Brain microvascular endothelial cell (primary cell): ENCODE measurements around the gene CRYAA.

ENCODE experiments used
- DNase-seq: peaks from one replicate; pipeline ENCODE4 v3.0.0-alpha.2; 2020
- H3K27ac ChIP-seq: fragments of 250-450 bp; sonication (Bioruptor Pico); 2 replicates; pipeline ENCODE4 v1.5.1; 2020; ENCODE audit warnings: mild to moderate bottlenecking, moderate library complexity
- H3K27me3 ChIP-seq: fragments of 250-450 bp; sonication (Bioruptor Pico); replicated peaks from 2 replicates; pipeline ENCODE4 v1.5.1; 2020; ENCODE audit warnings: mild to moderate bottlenecking
- H3K36me3 ChIP-seq: fragments of 250-450 bp; sonication (Bioruptor Pico); replicated peaks from 2 replicates; pipeline ENCODE4 v1.5.1; 2020; ENCODE audit warnings: mild to moderate bottlenecking
- H3K4me3 ChIP-seq: 2 replicates; pipeline ENCODE4 v1.5.1; 2011; ENCODE audit warnings: low read depth, mild to moderate bottlenecking, control low read depth, low read length, moderate library complexity
- in situ Hi-C: cut with HindIII; loops from 2 replicates; pipeline ENCODE4 v1.10.0; 2017; ENCODE audit warnings: low sequenced_read_pairs, low pct_ligation_motif_present
- TF ChIP-seq, protein P1 (sequence below): IDR thresholded peaks from 2 replicates; pipeline ENCODE4 v1.5.1; 2011; ENCODE audit warnings: low read depth, mild to moderate bottlenecking, moderate library complexity, low read length, control low read depth, inconsistent platforms; ENCODE audit errors: missing control alignments

Gene CRYAA

DNA sequence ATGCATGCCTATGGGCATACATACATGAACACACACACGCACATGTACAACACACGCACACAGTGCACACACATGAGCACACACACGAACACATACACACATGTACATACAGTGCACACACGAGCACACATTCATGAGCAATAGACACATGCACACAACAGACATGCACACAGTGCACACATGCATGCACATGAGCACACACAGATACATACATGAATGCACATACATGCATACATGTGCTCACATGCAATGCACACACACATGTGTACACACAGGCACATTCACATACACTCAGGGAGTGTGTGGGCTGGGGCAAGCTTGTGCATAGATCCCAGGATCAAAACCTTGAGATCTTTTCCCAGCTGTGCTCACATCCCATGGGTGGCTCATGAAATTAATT is 18.9 kb downstream of the CRYAA start:
- H3K27ac ChIP-seq, result no peak overlapping the region
- in situ Hi-C loops, result no loop called here
- no peaks in the 10 kb centered on the region for H3K27me3 ChIP-seq
- no peak for DNase-seq
- TF ChIP-seq, protein P1, sequence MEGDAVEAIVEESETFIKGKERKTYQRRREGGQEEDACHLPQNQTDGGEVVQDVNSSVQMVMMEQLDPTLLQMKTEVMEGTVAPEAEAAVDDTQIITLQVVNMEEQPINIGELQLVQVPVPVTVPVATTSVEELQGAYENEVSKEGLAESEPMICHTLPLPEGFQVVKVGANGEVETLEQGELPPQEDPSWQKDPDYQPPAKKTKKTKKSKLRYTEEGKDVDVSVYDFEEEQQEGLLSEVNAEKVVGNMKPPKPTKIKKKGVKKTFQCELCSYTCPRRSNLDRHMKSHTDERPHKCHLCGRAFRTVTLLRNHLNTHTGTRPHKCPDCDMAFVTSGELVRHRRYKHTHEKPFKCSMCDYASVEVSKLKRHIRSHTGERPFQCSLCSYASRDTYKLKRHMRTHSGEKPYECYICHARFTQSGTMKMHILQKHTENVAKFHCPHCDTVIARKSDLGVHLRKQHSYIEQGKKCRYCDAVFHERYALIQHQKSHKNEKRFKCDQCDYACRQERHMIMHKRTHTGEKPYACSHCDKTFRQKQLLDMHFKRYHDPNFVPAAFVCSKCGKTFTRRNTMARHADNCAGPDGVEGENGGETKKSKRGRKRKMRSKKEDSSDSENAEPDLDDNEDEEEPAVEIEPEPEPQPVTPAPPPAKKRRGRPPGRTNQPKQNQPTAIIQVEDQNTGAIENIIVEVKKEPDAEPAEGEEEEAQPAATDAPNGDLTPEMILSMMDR, result no peak
- no peaks in the 10 kb centered on the region for H3K36me3 ChIP-seq
- no peak overlapping the region for H3K4me3 ChIP-seq

DNA sequence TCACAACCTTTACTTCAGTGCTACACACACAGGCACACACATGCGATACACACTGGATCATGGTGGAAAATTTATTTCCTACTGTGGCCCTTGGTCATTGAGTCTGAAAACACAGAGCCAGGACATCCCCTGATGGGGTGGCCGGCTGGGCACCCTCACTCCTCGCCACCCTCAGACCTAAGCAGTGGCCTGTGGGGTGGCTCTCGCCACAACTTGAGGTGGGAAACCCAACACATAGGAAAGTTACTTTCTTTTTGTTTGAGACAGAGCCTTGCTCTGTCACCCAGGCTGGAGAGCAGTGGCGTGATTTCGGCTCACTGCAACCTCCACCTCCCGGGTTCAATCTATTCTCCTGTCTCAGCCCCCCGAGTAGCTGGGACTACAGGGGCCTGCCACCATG is 19.4 kb downstream of the CRYAA start:
- TF ChIP-seq, protein P1, result no peak
- DNase-seq, result no peak
- in situ Hi-C loops, result no loop called here
- no peak overlapping the region for H3K27ac ChIP-seq
- no peaks in the 10 kb centered on the region for H3K36me3 ChIP-seq
- H3K27me3 ChIP-seq, result no peaks in the 10 kb centered on the region
- no peak overlapping the region for H3K4me3 ChIP-seq

DNA sequence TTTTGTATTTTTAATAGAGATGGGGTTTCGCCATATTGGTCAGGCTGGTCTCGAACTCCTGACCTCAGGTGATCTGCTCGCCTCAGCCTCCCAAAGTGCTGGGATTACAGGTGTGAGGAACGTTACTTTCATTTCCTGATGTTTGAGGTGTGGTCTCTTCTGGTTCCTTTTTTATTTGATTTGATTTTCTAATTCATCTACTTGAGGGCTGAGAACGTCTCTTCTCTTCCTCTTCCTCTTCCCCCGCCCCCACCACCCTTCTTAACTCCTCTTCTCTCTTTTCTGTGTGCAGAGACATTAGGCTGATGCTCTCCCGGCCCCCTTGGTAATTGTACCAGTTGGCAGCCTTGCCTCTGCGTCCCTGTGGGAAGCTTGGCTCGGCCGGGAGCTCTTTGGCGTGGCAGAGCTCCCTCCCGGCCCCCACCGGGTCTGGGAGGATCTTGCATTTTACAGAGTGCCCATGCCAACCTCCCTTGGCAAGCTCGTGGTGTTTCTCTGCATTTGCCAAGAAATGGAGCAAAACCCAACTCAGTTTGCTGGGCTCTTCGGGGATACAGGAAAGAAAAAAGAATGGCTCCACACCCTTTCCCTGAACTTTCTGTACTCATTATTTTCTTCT is 19.9 kb downstream of the CRYAA start:
- Histone ChIP-seq H3K27ac (no peak overlapping the region), H3K4me3 (no peak overlapping the region), H3K27me3 (no peaks in the 10 kb centered on the region), H3K36me3 (no peaks in the 10 kb centered on the region)
- in situ Hi-C loops, result no loop called here
- DNase-seq, result no peak
- TF ChIP-seq, protein P1, result no peak

DNA sequence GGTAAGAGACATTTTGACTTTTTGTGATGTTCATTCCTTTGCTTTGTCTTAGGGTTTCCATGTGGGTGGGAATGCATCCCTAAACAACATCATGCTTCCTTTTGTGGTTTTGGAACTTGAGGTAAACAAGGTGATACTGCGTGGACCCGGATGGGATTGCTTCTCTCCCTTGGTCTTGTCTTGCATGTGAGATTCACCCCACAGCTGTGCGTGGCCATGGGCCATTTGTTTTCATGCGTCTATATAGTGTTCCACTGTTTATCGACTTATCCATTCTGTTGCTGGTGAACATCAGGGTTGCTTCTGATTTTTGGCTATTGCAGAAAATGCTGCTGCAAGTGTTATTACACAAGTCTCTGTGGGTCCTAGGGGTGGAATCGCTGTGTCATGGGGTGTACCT is 21.1 kb downstream of the CRYAA start:
- TF ChIP-seq, protein P1, result no peak
- H3K36me3 ChIP-seq, result no peaks in the 10 kb centered on the region
- in situ Hi-C loops, result no loop called here
- DNase-seq, result no peak
- no peak overlapping the region for H3K27ac ChIP-seq
- no peak overlapping the region for H3K4me3 ChIP-seq
- no peaks in the 10 kb centered on the region for H3K27me3 ChIP-seq

DNA sequence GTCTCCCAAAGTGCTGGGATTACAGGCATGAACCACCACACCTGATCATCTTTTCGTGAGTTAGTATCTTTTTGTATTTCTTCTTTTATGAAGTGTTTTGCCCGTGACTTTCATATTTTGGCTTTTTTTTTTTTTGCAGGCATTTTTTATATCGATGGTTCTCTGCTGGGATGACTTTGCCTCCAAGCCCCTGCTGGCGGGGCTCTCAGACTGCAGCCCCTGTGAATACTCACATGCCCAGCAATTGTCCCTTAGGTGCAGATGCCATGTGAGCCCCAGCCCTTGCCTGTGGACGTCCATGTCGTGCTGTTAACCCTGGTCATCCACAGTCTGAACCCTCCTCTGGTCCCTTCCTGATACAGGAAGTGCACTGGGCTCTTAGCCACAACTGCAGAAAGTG is 21.7 kb downstream of the CRYAA start:
- TF ChIP-seq, protein P1, result peak; percentile 16
- in situ Hi-C loops, result no loop called here

DNA sequence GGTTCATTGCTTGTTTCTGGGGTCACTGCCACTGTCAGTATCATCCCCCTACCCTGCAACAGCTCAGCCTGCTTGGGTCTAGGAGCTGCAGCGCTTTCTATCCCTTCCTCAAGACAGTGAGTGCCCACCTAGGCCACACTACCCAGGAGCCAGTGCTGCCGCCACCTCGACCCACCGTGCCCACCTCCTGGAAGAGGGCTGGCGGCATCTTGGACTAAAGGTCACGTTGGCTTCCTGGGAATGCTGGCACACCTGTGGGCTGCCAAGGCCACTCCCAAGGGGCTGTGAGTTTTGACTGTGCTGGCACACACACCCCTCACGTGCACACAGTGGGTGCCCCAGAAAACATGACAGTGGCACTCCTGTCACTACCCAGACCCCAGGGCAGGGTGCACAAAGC is 22.1 kb downstream of the CRYAA start:
- in situ Hi-C loops, result no loop called here
- TF ChIP-seq, protein P1, result no peak
- Histone ChIP-seq H3K36me3 (no peaks in the 10 kb centered on the region), H3K4me3 (no peak overlapping the region), H3K27ac (no peak overlapping the region), H3K27me3 (no peaks in the 10 kb centered on the region)
- DNase-seq, result no peak

More for the DNA sequence above, 21.7 kb downstream of the CRYAA start:
- Histone ChIP-seq H3K36me3 (no peaks in the 10 kb centered on the region), H3K27ac (no peak overlapping the region), H3K27me3 (no peaks in the 10 kb centered on the region), H3K4me3 (no peak overlapping the region)
- no peak for DNase-seq
